DLD1 (cell line): ENCODE data around the gene ZNF830.
"Not testable (repeated sequence)": the region's sequence is repeated elsewhere in the genome, so short reads cannot be mapped to it uniquely, and the experiment has no call there.

ENCODE experiments used
- in situ Hi-C: cut with HindIII; loops from 2 replicates; pipeline ENCODE4 v1.10.0; 2017; ENCODE audit warnings: low sequenced_read_pairs

The ZNF830 gene

GRCh38 chr17:34990921-34991365, 29.6 kb downstream of the ZNF830 start:
- in situ Hi-C loops = no loop called here

GRCh38 chr17:34991606-34992005, 30.3 kb downstream of the ZNF830 start:
- in situ Hi-C loops = no loop called here

GRCh38 chr17:34993031-34993430, 31.7 kb downstream of the ZNF830 start:
- in situ Hi-C loops = no loop called here

GRCh38 chr17:34996422-34997285, 35.3 kb downstream of the ZNF830 start:
- in situ Hi-C loops = no loop called here

- in situ Hi-C loops = no loop called here
Observed at GRCh38 chr17:34997355-34997862, 36.1 kb downstream of the ZNF830 start.

GRCh38 chr17:34998205-34998604, 36.9 kb downstream of the ZNF830 start:
- in situ Hi-C loops = no loop called here

GRCh38 chr17:34999456-34999855, 38.1 kb downstream of the ZNF830 start:
- in situ Hi-C loops = no loop called here

GRCh38 chr17:35000965-35001364, 39.6 kb downstream of the ZNF830 start:
- in situ Hi-C loops = not testable (repeated sequence)

- in situ Hi-C loops = no loop called here
Observed at GRCh38 chr17:35001549-35001948, 40.2 kb downstream of the ZNF830 start.

GRCh38 chr17:35002876-35003551, 41.7 kb downstream of the ZNF830 start:
- in situ Hi-C loops = no loop called here

GRCh38 chr17:35003778-35004177, 42.4 kb downstream of the ZNF830 start:
- in situ Hi-C loops = no loop called here

- in situ Hi-C loops = no loop called here
Observed at GRCh38 chr17:35006345-35006744, 45.0 kb downstream of the ZNF830 start.

GRCh38 chr17:35006961-35007360, 45.6 kb downstream of the ZNF830 start:
- in situ Hi-C loops = no loop called here

- in situ Hi-C loops = no loop called here
Observed at GRCh38 chr17:35010093-35010492, 48.8 kb downstream of the ZNF830 start.

- in situ Hi-C loops = no loop called here
Observed at GRCh38 chr17:35011671-35012216, 50.4 kb downstream of the ZNF830 start.
